Femur (tissue), 1 donor: ENCODE measurements around the gene FOXJ3.

Experiments used
- DNase-seq: peaks from one replicate; pipeline ENCODE4 v3.0.0-alpha.2; 2017

FOXJ3 gene

DNA sequence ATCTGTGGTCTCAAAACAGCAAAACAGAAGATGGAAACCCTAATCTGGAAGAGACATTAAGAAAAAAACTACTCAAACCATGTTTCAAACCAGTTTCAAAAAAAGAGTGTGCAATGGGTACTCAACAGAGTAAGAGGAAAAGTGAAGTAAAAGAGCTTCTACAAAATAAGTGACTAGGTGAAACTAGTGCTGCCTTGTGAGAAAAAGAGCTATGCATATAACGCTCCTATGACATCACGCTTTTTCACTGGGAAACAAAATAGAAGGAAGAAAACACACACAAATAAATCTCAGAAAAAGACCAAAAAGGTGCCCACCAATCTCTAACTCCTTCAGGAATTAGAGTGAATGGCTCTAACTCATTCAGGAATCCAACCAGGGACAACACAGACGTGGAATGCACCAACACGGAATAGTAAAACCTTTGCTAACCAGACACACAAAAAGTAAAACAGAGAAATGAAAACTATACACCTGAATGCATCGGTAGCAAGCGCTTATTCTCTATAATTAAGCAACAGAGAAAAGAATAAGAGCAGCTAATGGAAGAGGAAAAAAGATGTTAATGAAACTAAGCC lies 1.3 kb downstream of the FOXJ3 start:
- no peak for DNase-seq

DNA sequence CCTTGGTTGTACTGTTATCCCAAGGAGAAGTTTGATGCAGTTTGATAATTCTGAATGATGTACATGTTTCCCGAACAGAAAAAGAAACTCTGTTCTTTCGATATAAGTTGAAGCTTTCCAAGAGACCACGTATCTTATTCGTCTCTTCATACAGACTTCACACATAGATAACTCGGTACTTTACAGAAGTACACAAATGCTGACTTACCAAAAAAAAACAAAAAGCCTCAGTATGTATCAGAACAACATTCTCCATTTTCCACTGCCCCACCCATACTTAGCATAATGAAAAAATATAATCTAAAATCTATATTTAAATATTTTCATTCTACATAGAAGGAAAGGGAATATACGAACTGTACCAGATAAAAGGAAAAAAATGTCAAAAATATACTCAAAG lies 2.2 kb downstream of the FOXJ3 start:
- DNase-seq: no peak

DNA sequence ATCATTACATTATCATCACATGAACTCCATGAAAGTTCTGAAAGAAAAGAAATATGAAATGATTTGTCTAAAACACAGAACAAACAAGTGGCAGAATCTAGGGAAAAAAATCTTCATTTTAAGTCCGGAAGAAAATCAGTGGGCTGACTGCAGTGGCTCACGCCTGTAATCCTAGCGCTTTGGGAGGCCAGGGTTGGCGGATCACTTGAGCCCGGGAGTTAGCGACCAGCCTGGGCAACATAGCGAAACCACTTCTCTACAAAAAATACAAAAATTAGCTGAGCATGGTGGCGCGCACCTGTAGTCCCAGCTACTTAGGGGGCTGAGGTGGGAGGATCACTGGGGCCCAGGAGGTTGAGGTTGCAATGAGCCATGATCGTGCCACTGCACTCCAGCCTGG lies 4.8 kb downstream of the FOXJ3 start:
- DNase-seq: no peak

DNA sequence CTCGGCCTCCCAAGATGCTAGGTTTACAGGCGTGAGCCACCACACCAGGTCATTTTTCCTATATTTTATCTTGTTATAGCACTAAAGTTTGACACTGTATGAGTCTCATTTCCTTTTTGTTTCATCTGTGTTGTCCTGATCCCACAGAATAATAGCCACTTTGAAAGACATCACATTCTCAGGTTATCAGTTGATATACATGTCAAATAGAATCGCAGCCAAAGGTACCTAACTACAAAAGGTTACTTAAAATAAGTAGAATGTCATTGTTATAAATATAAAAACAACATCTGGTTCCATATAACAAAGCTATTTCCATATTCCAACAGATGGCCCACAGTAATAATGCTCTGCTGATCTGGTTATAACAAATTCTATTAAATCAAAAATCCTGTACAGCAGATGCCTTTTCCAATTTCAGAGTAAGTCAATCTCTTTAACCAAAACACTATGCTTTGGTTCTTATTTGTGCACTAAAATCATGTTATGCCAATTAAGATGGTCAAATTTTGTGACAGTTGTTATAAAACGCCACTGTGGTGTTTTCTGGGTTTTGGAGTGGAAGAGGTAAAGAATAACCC lies 6.0 kb downstream of the FOXJ3 start:
- no peak for DNase-seq

DNA sequence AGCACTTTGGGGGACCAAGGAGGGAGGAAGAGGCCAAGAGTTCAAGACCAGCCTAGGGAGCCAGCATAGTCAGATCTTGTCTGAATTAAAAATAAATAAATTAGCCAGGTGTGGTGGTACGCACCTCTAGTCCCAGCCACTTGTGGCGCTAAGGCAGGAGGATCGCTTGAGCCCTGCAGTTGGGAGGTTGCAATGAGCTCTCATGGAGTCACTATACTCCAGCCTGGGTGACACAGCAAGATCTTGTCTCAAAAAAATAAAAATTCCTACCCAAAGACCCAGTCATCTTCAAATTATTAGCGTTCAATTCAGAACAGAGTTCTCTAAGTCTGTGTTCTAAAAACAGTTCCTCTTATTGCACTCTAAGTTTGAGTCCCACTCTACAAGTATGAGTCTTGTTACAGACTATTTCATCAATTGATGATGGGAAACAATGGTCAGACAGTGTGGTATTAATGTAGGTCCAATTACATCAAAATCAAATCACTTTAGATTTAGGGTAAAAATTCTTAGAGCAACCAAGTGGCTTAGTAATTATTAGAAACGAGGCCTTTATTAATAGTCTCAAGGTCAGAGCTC lies 6.9 kb downstream of the FOXJ3 start:
- DNase-seq: no peak

DNA sequence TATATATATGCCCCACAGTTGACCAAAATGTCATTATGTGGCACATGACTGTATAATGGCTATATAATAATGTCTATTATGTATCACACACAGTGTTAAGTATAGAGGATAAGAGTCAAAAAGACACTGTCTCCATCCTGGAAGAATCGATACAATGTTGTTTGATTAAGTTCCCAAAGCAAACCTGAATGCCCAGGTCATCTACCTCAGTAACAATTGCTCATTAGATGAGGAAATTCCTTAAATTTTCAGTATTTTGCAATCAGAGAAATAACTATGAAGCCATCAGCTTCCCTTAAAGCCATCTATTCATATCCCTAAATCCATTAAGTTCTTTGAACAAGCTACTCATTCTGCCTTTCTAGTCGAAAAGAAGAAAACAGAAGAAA lies 10.0 kb downstream of the FOXJ3 start:
- no peak for DNase-seq

DNA sequence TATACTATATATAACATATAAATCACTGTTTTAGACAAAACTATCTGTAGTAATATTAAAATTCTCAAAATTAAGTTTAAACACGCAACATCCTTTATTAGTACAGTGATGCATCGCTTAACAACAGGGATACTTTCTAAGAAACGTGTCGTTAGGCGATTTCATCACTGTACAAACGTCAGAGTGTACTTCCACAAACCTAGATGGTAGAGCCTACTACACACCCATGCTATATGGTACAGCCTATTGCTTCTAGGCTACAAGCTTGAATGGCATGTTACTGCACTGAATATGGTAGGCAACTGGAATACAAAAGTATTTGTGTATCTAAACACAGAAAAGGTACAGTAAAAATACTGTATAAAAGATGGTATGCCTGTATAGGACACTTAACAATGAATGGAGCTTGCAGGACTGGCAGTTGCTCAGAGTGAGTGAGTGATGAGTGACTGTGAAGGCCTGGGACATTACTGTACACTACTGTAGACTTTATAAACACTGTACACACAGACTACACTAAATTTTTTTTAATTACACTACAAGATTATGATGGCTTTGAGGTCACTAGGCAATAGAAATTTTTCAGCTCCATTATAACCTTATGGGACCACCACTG lies 10.5 kb downstream of the FOXJ3 start:
- DNase-seq: no peak

DNA sequence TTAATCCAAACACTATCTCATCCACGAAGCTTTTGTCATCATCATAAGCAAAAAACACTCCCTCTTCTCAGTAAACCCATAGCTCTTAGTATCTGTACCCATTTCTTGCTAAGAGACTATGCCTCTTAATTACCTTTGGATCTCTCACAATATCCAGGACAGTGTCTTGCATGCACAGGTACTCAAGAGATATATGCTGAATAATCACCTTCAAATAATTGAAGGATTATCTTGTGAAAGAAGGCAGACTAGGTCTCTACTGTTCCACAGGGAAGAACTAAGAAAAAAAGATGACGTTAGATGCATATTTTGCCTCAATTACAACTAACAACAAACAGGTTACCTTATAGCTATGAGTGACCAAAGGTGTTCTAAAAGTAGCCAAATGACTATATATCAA lies 11.5 kb downstream of the FOXJ3 start:
- DNase-seq: no peak

DNA sequence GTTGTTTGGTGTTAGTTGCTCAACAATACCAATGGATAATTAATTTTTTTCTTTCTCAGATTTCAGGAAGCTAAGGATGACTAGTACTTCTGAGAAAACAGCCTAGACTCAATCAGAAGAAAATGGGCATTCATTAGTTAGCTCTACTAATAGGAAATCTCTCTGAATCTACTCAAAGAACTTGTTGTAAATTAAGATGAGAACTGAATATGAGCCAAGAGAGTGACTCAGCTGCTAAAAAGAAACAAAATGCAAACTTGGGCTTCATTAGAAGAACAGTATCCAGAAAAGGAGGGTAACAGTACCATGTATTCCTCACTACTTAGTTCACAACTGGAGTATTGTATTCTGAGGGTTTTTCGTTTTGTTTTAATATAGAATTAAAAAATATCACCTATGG lies 12.5 kb downstream of the FOXJ3 start:
- DNase-seq: no peak

DNA sequence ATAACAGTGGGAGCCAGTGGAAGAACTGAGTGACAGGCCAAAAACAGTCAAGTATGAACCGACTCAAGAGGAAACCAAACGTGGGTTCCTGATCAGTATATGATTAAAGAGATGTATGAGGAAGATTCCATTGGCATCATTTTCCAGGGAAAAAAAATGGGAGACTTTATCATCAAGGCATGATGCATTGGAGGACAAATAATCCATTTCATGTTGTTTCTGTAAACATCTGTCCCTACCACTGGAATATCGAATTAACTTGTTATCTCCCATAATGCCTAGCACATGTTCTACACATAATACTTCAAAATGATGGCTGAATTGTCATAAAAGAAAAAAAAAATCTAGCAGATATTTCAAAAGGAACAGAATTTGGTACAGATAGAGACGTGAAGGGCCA lies 13.3 kb downstream of the FOXJ3 start:
- no peak for DNase-seq

DNA sequence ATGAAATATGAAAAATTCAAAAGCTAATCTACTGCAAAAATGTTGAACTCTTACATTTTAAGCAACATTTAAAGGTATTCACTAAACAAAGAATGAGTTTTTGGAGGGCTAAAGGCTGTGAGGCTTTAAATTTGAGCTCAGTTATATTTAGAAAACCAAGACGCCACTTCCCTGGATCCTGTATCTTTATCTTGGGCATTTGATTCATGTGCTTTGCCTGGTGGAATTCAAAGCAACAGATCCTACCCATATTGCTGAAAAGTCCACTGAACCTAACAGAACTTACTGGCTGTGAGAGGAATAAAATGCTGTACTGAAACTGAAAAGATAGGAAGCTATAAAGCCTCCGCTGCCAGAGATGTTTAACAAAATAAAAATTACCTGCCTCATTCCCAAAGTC lies 14.3 kb downstream of the FOXJ3 start:
- no peak for DNase-seq

DNA sequence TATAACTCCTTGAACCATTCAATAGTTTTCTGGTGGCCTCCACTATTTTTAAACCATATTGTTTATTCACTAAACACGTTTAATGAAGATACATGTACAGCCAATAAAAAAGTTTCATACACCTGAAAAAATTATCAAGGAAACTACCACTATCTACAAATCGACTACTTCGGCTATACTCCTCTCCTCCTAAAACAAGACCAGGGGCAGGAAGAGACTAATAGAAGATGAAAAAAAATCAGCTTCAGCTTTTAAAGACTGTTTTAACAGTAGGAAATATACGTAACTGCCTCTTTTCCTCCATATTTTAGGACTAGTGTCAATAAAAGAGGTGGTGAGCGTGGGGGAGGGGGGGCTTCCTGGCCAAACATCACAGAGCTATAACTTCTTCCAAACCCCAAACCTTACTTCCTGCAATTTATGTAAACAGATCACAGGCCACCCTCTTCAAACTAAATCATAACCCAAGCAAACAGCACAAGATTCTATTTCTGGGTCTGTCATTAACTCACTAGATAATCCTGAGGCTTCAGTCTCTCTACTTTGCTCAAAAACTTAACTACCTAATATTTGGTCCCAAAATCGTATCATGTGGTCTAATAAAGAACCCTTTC lies 15.1 kb downstream of the FOXJ3 start:
- DNase-seq: peak; percentile 30

DNA sequence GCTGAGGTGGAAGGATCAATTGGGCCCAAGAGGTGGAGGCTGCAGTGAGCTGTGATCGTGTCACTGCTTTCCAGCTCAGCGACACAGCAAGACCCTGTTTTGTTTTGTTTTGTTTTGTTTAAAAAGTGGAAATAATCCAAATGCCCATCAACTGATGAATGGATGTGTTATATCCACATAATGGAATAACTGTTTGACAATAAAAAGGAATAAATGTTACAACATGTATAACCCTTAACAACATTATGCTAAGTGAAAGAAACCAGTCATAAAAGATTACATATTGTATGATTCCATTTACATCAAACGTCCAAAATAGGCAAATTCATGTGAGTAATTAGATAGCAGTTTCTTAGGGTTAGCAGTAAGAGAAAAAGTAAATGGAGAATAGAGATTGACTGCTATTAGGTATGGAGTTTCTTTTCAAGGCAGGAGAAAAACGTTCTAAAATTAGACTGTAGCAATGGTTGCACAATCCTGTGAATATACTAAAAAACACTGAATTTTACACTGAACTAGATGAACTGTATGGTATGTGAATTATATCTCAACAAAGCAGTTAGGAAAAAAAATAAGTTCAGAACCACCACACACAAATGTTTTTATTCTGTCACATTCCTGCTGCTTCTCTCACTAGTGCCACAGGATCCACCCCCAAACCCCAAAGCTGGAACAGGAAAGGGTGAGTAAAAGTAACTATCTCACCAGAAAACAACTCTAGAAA lies 15.7 kb downstream of the FOXJ3 start:
- no peak for DNase-seq

DNA sequence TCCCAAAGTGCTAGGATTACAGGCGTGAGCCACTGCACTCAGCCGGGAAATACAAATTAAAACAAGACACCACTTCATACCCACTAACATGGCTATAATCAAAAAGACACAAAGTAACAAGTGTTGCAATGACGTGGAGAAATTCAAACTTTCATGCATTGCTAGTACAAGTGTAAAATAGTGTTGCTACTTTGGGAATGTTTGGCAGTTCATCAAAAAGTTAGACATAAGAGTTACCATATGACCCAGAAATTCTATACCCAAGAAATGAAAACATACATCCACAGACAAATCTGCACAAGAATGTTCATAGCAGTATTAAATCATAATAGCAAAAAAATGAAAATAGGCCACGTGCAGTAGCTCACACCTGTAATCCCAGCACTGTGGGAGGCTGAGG lies 16.4 kb downstream of the FOXJ3 start:
- no peak for DNase-seq

DNA sequence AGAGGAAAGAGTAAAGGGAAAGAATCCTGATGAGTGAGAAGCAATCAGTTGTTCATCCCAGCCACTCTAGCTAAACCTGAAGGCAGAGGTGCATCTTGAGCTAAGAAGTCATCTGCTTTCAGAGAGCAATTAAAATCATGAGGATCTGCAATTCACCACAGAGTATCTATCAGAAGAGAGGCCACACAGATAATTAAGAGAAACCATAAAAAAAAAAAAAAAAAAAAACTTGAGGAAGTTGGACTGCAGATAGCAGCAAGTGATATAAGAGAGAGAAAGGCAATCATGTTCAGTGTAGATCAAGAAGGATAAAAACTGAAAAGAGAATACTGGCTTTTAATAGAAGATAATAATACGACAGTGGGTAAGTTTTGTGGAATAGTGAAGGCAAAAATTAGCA lies 17.7 kb downstream of the FOXJ3 start:
- no peak for DNase-seq

DNA sequence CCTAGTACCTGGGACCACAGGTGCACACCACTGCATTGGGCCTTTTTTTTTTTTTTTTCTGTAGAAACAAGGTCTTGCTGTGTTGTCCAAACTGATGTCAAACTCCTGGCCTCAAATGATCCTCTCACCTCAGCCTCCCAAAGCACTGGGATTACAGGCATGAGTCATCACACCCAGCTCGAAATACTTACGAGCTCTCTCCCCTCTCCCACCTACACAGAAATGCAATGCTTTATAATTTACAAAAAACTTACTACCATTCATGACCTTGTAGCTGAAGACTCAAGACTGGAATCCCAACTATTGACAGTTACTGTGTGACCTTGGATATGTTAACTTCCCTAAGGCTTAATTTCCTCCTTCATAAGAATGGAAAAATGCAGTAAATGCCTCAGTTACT lies 18.7 kb downstream of the FOXJ3 start:
- DNase-seq: no peak

DNA sequence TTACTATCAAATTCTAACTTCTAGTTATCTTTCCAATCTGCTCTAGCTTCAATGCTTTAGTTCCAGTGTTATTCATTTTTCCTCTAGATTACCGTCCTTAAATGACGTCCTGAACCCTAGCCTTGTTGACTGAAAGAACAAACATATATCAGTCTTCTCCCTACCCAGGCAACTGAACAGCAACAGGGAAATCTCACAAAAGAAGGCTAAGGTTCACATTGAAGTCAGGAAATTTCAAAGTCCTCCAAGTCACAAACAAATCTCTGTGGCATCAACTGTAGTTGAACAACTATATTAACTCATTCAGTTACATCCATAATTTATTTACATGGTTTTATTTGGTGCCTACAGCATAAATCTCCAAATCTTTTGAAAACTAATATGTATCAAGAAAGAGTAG lies 19.5 kb downstream of the FOXJ3 start:
- DNase-seq: no peak

DNA sequence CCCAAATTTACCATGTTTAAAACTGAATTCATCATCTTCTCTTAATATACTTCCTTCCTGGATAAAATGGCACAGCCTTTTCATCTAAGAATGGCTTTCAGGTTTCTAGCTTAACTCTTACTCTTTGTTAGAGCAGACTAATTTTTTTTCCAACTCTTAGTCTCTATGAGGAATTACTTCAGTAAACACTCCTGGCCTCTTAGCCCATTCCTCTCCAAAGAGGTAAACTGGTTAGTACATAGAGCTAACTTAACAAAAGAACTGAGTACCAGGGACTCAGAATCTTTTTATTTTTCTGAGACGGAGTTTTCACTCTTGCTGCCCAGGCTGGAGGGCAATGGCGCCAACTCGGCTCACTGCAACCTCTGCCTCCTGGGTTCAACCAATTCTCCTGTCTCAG lies 21.1 kb downstream of the FOXJ3 start:
- no peak for DNase-seq

DNA sequence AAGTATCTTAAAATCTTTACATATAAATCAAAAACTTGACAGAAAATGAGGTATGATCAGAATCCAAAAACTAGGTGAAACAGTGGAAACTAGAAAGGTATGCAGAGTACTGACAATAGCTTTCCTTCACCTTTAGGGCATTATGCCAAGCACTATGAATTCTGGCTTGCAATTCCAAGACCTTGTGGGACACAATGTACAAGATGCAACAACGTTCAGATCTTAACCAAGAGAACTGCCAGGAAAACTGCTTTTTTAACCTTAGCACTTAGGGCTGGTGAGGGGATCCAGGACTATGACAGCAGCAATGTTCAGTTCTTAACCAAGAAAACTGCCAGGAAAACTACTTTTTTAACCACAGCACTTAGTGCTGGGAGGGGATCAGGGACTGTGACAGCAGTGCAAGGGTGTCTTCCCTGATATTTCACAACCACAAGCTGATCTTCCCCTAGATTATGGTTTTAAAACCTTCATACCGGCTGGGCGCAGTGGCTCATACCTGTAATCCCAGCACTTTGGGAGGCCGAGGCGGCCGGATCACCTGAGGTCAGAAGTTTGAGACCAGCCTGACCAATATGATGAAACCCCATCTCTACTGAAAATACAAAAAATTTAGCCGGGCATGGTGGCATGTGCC lies 22.3 kb downstream of the FOXJ3 start:
- no peak for DNase-seq

DNA sequence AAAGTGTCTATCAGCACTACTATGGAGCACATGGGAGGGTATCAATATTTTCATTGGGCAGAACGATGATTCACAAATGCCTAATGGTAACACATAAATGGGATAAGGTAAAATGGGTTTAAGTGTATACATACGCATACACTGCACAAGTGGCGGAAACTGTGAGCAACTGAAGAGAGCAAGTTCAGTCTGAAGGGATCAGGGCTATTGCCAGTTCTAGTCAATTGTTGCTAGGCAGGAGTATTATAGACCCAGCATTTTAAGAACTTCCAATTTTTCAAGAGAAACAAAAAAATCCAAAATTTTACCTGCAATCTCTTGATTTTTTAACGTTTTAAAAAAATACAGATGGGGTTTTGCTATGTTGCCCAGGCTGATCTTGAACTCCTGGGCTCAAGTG lies 23.1 kb downstream of the FOXJ3 start:
- DNase-seq: no peak

DNA sequence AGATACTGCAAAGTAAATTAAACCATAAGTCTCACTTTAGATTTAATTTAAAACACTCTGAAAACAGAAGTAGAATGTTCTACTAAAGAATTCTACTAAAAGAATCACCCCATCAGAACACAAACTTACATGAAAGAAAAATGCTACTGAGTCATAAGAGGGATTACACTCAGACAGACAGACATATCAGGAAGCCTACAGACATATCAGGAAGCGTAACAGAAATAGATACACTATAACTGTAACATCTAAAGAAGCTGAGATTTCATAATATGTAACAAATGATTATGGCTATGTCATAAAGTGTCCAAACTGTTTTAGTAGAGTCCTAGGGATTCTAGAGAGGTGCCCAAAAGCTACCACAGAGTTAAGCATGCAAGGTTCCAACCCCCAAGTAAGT lies 23.9 kb downstream of the FOXJ3 start:
- DNase-seq: no peak

DNA sequence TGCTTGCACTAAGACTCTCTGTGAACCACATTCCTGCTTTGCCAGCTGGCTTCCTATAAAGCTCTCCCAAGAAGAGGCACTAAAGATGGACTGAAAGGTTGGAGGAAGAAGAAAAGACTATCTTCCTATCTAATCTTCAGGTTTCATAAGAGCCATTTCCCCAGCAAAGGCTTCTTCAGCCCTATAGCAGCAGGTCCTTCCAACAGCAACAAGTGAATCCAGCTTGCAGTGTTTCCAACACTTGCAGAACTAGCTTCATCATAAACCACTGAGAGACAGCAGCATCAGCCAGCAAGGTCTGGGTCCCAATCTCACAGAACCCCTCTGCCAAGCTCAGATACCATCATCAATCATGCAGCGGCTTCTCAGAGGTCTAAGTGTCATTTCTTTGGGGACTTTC lies 28.1 kb downstream of the FOXJ3 start:
- no peak for DNase-seq

DNA sequence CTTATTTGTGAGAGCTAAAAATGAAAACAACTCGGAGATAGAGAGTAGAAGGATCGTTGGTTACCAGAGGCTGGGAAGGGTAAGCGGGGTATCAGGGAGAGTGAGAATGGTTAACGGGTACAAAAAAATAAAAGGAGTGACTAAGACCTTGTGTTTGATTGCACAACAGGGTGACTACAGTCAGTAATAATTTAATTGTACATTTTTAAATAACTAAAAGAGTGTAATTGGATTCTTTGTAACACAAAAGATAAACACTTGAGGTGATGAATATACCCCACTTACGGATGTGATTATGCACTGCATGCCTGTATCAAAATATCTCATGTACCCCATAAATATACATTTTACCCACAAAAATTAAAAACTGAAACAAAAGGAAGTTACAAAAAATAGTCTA lies 29.4 kb downstream of the FOXJ3 start:
- no peak for DNase-seq
